Measurements from ENCODE around the gene FHL1. TPM values are rescaled to one million over a fixed set of nuclear protein-coding genes. Genes with fewer than 3 reads are reported as not detected.

Gene FHL1
- total RNA-seq, 1 donor from 2014 or later: 4.5 TPM

- no peak overlapping the region for H3K27ac Mint-ChIP-seq
- H3K36me3 Mint-ChIP-seq (ENCODE audit: low read depth): peaks cover 8% of the 10 kb centered on the region
- peaks cover 23% of the 10 kb centered on the region for H3K4me1 Mint-ChIP-seq (ENCODE audit: low read depth)
- no peaks in the 10 kb centered on the region for H3K27me3 Mint-ChIP-seq (ENCODE audit: low read depth)
- no peaks in the 10 kb centered on the region for H3K9me3 Mint-ChIP-seq
- intact Hi-C loops (cut with micrococcal nuclease): loop anchor here (10.0 kb wide), 1 partner anchor 182 kb away; no protein-coding TSS in a partner anchor
- DNase-seq (ENCODE audit: low spot score): no peak
- H3K4me3 Mint-ChIP-seq (ENCODE audit: low read depth): no peak overlapping the region
Observed at GRCh38 chrX:136206916-136207315, 59.6 kb downstream of the FHL1 start.

GRCh38 chrX:136207546-136207945 lies 60.2 kb downstream of the FHL1 start:
- Mint-ChIP-seq H3K4me3 (ENCODE audit: low read depth) (no peak overlapping the region), H3K27me3 (ENCODE audit: low read depth) (no peaks in the 10 kb centered on the region), H3K36me3 (ENCODE audit: low read depth) (peaks cover 8% of the 10 kb centered on the region), H3K27ac (no peak overlapping the region), H3K9me3 (no peaks in the 10 kb centered on the region), H3K4me1 (ENCODE audit: low read depth) (peaks cover 22% of the 10 kb centered on the region)
- intact Hi-C loops (cut with micrococcal nuclease): loop anchor here (10.0 kb wide), 1 partner anchor 183 kb away; no protein-coding TSS in a partner anchor
- no peak for DNase-seq (ENCODE audit: low spot score)

GRCh38 chrX:136209016-136209738 lies 61.8 kb downstream of the FHL1 start:
- DNase-seq (ENCODE audit: low spot score): no peak
- Mint-ChIP-seq H3K4me1 (ENCODE audit: low read depth) (peaks cover 11% of the 10 kb centered on the region), H3K36me3 (ENCODE audit: low read depth) (peaks cover 11% of the 10 kb centered on the region), H3K27me3 (ENCODE audit: low read depth) (no peaks in the 10 kb centered on the region), H3K4me3 (ENCODE audit: low read depth) (no peak overlapping the region), H3K9me3 (no peaks in the 10 kb centered on the region), H3K27ac (no peak overlapping the region)
- intact Hi-C loops (cut with micrococcal nuclease): loop anchor here (10.0 kb wide), 1 partner anchor 184 kb away; no protein-coding TSS in a partner anchor

GRCh38 chrX:136209751-136210150 lies 62.4 kb downstream of the FHL1 start:
- intact Hi-C loops (cut with micrococcal nuclease): loop anchor here (10.0 kb wide), 1 partner anchor 185 kb away; no protein-coding TSS in a partner anchor
- Mint-ChIP-seq H3K4me3 (ENCODE audit: low read depth) (no peak overlapping the region), H3K27me3 (ENCODE audit: low read depth) (no peaks in the 10 kb centered on the region), H3K9me3 (no peaks in the 10 kb centered on the region), H3K4me1 (ENCODE audit: low read depth) (peaks cover 7% of the 10 kb centered on the region), H3K36me3 (ENCODE audit: low read depth) (peaks cover 13% of the 10 kb centered on the region), H3K27ac (no peak overlapping the region)
- DNase-seq (ENCODE audit: low spot score): no peak

- Mint-ChIP-seq H3K4me1 (ENCODE audit: low read depth) (peaks cover 3% of the 10 kb centered on the region), H3K4me3 (ENCODE audit: low read depth) (no peak overlapping the region), H3K27me3 (ENCODE audit: low read depth) (no peaks in the 10 kb centered on the region), H3K36me3 (ENCODE audit: low read depth) (peaks cover 15% of the 10 kb centered on the region), H3K27ac (no peak overlapping the region), H3K9me3 (no peaks in the 10 kb centered on the region)
- no peak for DNase-seq (ENCODE audit: low spot score)
- intact Hi-C loops (cut with micrococcal nuclease): no loop called here
Observed at GRCh38 chrX:136210243-136210642, 62.9 kb downstream of the FHL1 start.

GRCh38 chrX:136210806-136211205 lies 63.5 kb downstream of the FHL1 start:
- no peaks in the 10 kb centered on the region for H3K9me3 Mint-ChIP-seq
- H3K4me1 Mint-ChIP-seq (ENCODE audit: low read depth): peaks cover 3% of the 10 kb centered on the region
- H3K4me3 Mint-ChIP-seq (ENCODE audit: low read depth): no peak overlapping the region
- no peak overlapping the region for H3K27ac Mint-ChIP-seq
- no peaks in the 10 kb centered on the region for H3K27me3 Mint-ChIP-seq (ENCODE audit: low read depth)
- no peak for DNase-seq (ENCODE audit: low spot score)
- intact Hi-C loops (cut with micrococcal nuclease): no loop called here
- peaks cover 19% of the 10 kb centered on the region for H3K36me3 Mint-ChIP-seq (ENCODE audit: low read depth)

GRCh38 chrX:136211766-136212556 lies 64.6 kb downstream of the FHL1 start:
- Mint-ChIP-seq H3K36me3 (ENCODE audit: low read depth) (peaks cover 20% of the 10 kb centered on the region), H3K27me3 (ENCODE audit: low read depth) (no peaks in the 10 kb centered on the region), H3K9me3 (no peaks in the 10 kb centered on the region), H3K4me3 (ENCODE audit: low read depth) (no peak overlapping the region), H3K27ac (no peak overlapping the region), H3K4me1 (ENCODE audit: low read depth) (no peaks in the 10 kb centered on the region)
- intact Hi-C loops (cut with micrococcal nuclease): no loop called here
- DNase-seq (ENCODE audit: low spot score): no peak

GRCh38 chrX:136212557-136213111 lies 65.3 kb downstream of the FHL1 start:
- no peak for DNase-seq (ENCODE audit: low spot score)
- Mint-ChIP-seq H3K27ac (no peak overlapping the region), H3K36me3 (ENCODE audit: low read depth) (peaks cover 20% of the 10 kb centered on the region), H3K9me3 (no peaks in the 10 kb centered on the region), H3K4me3 (ENCODE audit: low read depth) (no peak overlapping the region), H3K27me3 (ENCODE audit: low read depth) (no peaks in the 10 kb centered on the region), H3K4me1 (ENCODE audit: low read depth) (no peaks in the 10 kb centered on the region)
- intact Hi-C loops (cut with micrococcal nuclease): no loop called here

GRCh38 chrX:136214551-136214950 lies 67.2 kb downstream of the FHL1 start:
- Mint-ChIP-seq H3K36me3 (ENCODE audit: low read depth) (peaks cover 30% of the 10 kb centered on the region), H3K4me1 (ENCODE audit: low read depth) (peaks cover 8% of the 10 kb centered on the region), H3K27me3 (ENCODE audit: low read depth) (no peaks in the 10 kb centered on the region), H3K27ac (no peak overlapping the region), H3K4me3 (ENCODE audit: low read depth) (no peak overlapping the region), H3K9me3 (no peaks in the 10 kb centered on the region)
- DNase-seq (ENCODE audit: low spot score): no peak
- intact Hi-C loops (cut with micrococcal nuclease): no loop called here

- H3K4me1 Mint-ChIP-seq (ENCODE audit: low read depth): peaks cover 12% of the 10 kb centered on the region
- no peak overlapping the region for H3K4me3 Mint-ChIP-seq (ENCODE audit: low read depth)
- intact Hi-C loops (cut with micrococcal nuclease): no loop called here
- no peaks in the 10 kb centered on the region for H3K27me3 Mint-ChIP-seq (ENCODE audit: low read depth)
- DNase-seq (ENCODE audit: low spot score): no peak
- H3K36me3 Mint-ChIP-seq (ENCODE audit: low read depth): peaks cover 32% of the 10 kb centered on the region
- H3K9me3 Mint-ChIP-seq: no peaks in the 10 kb centered on the region
- peak overlapping the region; percentile 12 for H3K27ac Mint-ChIP-seq
Observed at GRCh38 chrX:136215559-136215958, 68.2 kb downstream of the FHL1 start.

- Mint-ChIP-seq H3K27me3 (ENCODE audit: low read depth) (no peaks in the 10 kb centered on the region), H3K4me1 (ENCODE audit: low read depth) (peaks cover 16% of the 10 kb centered on the region), H3K9me3 (no peaks in the 10 kb centered on the region), H3K4me3 (ENCODE audit: low read depth) (no peak overlapping the region), H3K27ac (no peak overlapping the region), H3K36me3 (ENCODE audit: low read depth) (peaks cover 55% of the 10 kb centered on the region)
- intact Hi-C loops (cut with micrococcal nuclease): no loop called here
- no peak for DNase-seq (ENCODE audit: low spot score)
Observed at GRCh38 chrX:136219893-136220292, 72.6 kb downstream of the FHL1 start.

- intact Hi-C loops (cut with micrococcal nuclease): no loop called here
- peaks cover 60% of the 10 kb centered on the region for H3K36me3 Mint-ChIP-seq (ENCODE audit: low read depth)
- H3K4me3 Mint-ChIP-seq (ENCODE audit: low read depth): no peak overlapping the region
- H3K27ac Mint-ChIP-seq: peak overlapping the region; percentile 22
- H3K27me3 Mint-ChIP-seq (ENCODE audit: low read depth): no peaks in the 10 kb centered on the region
- H3K4me1 Mint-ChIP-seq (ENCODE audit: low read depth): peaks cover 16% of the 10 kb centered on the region
- DNase-seq (ENCODE audit: low spot score): no peak
- H3K9me3 Mint-ChIP-seq: no peaks in the 10 kb centered on the region
Observed at GRCh38 chrX:136220540-136220939, 73.2 kb downstream of the FHL1 start.

- Mint-ChIP-seq H3K36me3 (ENCODE audit: low read depth) (peaks cover 60% of the 10 kb centered on the region), H3K4me3 (ENCODE audit: low read depth) (no peak overlapping the region), H3K27me3 (ENCODE audit: low read depth) (no peaks in the 10 kb centered on the region), H3K9me3 (no peaks in the 10 kb centered on the region), H3K4me1 (ENCODE audit: low read depth) (peaks cover 16% of the 10 kb centered on the region), H3K27ac (peak overlapping the region; percentile 22)
- no peak for DNase-seq (ENCODE audit: low spot score)
- intact Hi-C loops (cut with micrococcal nuclease): no loop called here
Observed at GRCh38 chrX:136220951-136221350, 73.6 kb downstream of the FHL1 start.

All from activated T-helper 2 cell treated with anti-CD3 and anti-CD28 coated beads, Interferon-gamma antibody, Interleukin-2, Interleukin-4, amounts not matched to agents 10 μg/mL and 5 μg/mL and 100 μg/mL, durations not matched to agents 14 hours and 24 hours and 36 hours (primary cell).